Activated T-cell treated with anti-CD3 and anti-CD28 coated beads, Interleukin-2, amount 50 U/mL, for 48 hours (primary cell): ENCODE results near the gene RBM17.
"Not testable (repeated sequence)": the region's sequence is repeated elsewhere in the genome, so short reads cannot be mapped to it uniquely, and the experiment has no call there.

ENCODE experiments used
- DNase-seq, 2 experiments: peaks; one replicate each; pipeline ENCODE4 v3.0.0-alpha.2; 2020

RBM17 gene

DNA sequence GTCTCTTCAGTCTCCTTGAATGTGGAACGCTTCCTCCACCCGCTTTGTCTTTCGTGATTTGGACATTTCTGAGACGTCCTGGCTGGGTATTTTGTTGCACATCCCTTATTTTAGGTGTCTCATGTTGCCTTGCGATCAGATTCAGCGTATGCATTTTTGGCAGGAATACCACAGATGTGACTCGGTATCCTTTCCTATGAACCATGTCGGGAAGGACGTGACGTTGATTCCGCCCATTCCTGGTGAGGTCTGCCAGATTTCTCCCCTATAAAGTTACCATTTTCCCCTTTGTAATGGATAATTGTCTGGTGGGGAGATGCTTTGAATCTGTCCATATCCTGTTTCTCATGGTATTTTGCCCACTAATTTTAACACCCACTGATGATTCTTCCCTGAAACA lies 49.6 kb downstream of the RBM17 start:
- DNase-seq, result no peak

DNA sequence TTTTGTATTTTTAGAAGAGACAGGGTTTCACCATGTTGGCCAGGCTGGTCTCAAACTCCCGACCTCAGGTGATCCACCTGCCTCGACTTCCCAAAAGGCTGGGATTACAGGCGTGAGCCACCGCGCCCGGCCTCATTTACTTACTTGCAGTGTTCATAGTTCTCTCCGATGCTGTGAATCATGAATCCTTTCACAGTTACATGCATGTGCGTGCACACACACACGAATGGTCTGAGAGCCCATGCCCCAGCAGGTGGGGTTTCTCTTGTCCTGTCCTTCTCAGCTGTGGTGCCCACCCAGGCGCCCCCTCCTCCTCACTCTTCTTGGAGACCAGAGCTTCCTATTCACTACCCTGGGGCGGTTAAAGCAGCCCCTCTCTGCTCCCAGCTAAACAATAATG lies 50.6 kb downstream of the RBM17 start:
- DNase-seq, result no peak

DNA sequence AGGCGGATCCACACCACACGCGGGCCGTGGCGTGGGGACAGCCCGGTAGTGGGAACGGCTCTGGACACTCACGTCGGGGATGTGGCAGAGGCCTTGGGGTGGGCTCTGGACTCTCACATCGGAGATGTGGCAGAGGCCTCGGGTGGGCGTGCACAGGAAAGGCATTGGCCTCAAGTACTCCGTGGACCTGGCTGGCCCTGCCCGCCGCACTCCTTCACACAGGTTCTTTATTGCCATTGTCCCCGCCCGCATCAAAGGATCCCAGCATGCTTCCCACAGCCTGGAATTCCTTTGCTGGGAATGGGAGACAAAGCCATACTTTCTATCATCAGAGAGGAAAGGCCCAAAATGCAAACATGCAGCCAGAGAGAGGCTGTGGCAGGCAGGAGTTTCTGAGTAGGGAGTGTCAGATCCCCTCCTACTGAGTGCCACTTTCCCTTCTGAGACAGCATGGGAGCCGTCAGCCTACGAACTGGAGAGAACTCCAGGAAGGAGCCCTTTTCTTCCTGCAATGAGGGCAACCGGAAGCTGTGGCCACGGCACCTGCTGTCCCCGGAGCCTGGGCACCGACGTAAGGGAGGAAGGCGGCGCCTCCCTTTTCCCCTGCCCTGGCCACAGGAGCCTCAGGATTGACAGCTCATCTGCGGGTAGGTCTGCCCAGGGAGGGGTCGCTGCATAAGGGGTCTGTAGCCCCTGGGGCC lies 51.5 kb downstream of the RBM17 start:
- DNase-seq, result peak; percentile 64 to 68

DNA sequence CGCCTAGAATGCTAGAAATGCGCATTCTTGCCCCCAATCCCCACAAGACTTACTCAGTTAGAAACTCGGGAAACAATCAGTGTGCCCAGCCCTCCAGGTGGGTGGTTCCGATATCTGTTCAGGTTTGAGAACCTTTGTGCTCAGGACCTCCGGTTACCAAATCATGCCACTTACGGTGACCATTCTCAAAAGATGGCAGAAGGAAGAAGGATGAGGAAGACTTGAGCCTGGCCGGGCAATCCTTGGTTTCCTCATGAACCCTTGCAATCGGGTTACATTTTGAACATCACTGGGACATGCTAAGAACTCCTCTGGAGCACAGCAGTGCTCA lies 52.1 kb downstream of the RBM17 start:
- DNase-seq, result peak; percentile 68 to 69

DNA sequence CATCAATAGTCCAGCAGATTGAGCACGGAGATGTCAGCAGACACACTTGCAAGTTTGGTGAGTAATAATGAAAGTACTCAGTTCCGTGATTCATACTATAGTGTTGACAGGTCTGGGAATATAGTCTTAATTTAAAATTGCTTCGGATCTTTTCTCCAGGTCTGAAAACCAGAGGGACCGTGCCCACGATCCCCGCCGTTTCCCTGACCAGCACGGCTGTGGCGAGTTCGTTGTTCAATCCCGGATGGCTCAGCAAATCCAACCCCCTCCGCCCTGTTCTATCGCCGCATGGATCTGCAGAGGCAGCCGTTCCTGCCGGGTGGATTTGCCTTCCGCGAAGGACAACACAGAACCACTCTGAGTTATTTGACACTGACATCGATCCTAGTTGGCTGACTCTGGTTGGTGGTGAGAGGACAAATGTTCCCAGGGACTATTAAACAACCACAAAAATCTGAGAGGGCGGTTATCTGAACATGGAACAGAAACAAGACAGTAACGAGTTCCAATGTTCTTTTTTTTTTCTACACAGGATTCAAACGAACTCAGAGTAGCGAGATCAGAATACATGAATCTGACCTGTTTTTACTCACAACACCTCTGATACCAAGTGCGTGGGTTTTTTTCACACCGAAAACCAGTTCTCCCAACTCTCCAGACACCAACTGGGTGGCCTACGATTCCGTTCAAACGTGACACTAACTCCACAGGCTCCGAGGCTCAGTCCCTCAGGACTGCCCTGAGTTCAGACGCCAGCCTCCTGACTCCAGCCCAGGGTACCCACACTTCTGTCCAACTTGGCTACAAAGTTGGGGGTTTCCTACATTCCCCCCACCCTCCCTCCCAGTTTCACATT lies 52.7 kb downstream of the RBM17 start:
- peak; percentile 82 to 83 for DNase-seq

DNA sequence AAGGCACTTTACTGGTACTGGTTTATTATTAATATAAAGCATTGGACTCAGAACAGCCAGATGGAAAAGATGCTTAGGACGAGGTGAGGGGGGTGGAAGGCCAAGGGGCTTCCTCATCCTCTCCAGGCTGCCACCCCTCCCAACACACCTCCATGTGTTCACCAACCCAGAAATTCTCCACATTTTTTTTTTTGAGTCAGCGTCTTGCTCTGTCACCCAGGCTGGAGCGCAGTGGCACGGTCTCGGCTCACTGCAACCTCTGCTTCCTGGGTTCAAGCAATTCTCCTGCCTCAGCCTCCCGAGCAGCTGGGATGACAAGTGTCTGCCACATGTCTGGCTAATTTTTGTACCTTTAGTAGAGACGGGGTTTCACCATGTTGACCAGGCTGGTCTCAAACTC lies 53.4 kb downstream of the RBM17 start:
- DNase-seq, result not testable (repeated sequence)

DNA sequence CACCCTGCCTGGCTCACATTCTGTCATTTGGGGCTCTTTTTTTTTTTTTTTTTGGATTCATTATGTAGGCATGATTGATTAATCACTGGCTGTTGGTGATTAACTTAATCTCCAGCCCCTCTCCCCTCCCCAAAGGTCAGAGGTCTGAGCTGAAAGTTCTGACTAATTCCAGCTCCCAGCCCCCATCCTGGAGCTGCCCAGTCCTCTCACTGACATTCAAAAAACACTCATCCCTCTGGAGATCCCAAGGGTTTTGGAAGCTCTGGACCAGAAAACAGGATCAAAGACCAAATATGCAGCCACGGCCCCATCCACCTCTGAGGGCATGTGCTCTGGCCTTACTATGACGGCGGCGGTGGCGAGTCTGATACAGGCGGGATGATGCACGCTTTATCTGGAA lies 53.8 kb downstream of the RBM17 start:
- DNase-seq, result no peak

DNA sequence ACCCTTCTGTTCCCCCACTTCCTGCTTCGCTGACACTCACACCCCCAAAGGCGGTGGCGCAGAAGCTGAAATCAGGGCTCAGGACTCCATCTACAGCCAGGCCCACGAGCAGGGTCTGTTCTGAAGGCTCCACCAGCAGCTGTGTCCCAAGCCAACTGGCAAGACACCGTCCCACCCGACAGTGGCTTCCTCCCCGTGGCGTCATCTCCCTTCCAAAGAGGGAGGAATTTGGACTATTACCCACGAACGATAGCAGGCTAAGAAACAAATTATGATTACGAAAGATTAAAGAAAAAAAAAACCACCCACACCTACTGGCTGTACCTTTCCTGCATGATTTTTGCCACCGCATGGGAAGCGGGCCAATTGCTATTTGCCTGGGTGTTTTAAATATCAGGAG lies 54.3 kb downstream of the RBM17 start:
- no peak for DNase-seq

DNA sequence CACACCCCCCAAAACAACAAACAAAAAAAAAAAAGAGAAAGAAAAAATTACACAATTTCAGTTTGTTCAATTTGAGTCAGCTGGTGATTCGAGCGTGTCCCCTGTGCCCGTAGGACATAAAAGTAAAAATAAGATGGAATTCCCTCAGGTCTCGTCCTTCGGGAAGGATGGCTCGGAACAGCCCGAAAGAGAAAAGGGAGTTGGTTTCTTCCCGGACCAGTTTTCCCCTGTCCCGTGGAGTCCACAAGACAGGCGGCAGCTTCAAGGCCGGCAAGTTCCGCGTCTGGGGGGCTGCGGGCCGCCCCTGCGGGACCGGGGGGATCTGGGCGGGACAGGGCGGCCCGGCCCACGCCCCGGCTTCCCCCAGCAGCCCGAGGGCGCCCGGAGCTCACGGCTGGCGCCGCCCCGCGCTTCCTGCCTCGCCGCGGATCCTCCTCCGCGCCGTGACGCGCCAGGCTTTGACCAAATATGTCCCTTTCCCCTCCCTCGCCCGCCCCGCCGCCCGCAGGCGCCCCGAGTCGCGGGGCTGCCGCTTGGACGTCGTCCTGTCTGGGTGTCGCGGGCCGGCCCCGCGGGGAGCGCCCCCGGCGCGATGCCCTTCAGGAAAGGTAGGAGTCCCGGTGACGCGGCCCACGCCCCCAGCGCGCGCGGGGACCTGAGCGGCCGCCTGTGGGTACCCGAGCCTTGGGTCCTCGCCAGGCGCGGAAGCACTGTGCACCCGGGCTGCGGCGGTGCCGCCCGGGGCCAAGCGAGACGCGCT lies 55.8 kb downstream of the RBM17 start:
- peak; percentile 93 for DNase-seq

DNA sequence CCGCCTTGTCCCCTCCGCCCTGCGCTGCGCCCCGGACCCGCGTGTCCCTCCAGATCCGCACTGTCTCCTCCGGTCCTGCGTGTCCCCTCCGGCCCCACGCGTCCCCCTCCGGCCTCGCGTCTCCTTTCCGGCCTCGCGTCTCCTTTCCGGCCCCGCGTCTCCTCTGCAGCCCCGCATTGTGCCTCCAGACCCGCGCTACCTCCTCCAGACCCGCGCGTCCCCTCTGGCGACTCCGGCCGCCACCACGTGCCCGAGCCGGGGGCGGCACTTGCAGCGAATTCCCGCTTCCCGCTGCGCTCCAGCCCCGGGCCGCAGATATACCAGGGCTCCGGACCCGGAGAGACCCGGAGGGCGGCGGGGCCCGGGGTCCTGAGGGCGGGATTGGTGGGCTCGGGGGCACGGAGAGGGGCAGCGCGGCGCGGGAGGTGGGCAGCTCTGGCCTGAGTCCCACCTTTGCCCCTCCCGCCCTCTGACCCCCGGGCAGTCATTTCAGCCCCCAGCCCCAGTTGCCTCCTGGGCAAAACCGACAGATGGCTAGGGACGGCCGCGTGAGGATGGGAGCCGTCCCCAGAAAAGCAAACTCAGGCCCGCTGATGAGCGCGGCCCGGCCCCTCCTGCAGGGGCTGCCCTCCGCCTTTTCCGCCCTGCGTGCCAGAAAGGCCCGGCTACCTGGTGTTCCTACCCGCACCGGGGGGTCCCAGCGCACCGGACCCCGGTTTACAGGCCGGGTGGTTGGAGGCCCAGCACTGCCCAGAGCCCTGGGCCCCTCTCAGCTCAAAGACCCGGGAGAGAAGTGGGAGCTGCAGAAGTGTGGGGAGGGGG lies 56.5 kb downstream of the RBM17 start:
- peak in 1 of 2 experiments; percentile 43 for DNase-seq

DNA sequence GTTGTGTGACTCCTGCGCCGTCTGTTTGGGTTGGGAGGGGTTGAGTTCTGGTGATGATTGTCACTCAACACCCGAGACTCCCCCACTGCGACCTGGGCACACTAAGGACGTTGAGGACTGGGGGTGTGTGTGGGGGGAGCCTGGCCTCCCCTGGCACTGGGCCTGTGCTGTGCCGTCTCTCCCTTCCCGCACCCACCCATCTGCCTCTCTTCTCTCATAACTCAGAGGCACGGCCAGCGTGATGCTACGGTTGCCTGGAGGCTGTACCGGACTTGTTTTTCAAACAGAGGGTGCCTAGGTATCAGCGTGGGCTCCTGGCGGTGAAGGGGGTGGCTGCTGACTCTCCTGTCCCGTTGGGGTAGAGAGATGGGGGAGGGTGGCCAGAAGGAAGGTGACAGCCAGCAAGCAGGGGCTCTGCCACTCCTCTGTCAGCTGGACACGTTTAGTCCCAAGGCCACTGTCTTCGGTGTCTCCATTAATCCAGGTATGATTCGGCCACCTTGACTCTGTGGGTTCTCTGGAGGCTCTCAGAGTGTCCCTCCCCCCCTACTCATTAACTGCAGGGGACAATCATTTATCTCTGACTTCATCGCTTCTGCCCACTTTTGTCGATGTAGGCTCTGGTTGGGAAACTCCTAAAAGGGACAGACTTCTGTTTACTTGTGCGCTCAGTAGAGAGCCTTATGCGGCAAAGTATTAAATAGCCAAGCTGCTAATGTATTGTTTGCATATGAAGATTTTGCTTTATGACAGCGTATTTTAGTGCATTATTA lies 57.4 kb downstream of the RBM17 start:
- no peak for DNase-seq

DNA sequence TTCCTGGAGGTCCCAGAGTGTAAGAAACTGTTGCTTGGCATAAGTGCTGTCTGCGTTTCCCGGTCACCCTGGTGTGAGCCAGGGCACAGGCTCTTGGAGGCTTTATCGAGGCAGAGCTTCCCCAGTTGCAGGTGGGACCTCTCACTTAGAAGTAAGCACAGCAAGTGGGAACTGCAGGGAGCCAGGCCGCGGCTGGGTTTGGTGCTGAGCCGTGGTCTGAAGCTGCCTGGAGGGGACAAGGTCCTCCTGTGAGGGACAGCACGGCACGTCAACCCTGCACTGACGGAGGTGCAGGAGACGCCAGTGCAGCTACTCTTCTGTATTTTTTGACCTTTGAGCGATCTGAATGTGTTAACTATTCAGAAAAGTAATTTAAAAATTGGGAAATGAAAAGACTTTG lies 58.1 kb downstream of the RBM17 start:
- DNase-seq, result no peak

DNA sequence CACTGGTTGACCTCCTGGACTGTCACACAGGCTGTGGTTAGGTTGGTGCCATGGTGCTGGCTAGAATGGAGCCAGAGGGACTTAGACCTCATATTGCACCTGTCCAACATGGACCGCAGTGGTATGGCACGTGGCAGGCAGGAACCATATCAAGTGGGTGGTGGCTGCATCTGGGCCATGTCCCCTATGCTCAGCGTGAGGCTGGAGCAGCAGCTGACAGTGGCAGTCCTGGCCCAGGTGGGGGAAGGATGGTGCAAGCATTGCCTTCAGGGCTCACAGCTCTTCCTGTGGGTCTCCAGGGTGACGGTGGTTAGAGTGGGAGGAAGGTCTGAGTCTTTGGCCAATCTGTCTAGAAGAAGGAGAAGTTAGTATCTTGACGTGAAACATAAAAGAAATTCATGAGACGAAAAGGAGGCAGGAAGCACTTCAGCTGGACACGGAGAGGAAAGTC lies 59.4 kb downstream of the RBM17 start:
- no peak for DNase-seq

DNA sequence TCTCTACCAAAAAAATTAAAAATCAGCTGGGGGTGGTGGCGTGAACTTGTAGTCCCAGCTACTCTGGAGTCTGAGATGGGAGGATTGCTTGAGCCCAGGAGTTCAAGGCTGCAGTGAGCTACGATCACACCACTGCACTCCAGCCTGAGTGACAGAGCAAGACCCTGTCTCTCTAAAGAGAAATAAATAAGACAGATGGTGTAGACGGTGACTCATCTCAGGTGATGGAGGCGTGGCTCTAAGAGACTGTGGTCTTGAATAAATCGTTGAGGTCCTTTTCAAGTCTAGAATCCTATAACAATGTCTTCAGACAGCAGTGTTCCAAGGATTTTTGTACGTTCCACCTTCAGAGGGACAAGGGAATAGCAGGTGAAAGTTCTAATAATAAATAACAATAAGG lies 60.1 kb downstream of the RBM17 start:
- DNase-seq, result no peak

DNA sequence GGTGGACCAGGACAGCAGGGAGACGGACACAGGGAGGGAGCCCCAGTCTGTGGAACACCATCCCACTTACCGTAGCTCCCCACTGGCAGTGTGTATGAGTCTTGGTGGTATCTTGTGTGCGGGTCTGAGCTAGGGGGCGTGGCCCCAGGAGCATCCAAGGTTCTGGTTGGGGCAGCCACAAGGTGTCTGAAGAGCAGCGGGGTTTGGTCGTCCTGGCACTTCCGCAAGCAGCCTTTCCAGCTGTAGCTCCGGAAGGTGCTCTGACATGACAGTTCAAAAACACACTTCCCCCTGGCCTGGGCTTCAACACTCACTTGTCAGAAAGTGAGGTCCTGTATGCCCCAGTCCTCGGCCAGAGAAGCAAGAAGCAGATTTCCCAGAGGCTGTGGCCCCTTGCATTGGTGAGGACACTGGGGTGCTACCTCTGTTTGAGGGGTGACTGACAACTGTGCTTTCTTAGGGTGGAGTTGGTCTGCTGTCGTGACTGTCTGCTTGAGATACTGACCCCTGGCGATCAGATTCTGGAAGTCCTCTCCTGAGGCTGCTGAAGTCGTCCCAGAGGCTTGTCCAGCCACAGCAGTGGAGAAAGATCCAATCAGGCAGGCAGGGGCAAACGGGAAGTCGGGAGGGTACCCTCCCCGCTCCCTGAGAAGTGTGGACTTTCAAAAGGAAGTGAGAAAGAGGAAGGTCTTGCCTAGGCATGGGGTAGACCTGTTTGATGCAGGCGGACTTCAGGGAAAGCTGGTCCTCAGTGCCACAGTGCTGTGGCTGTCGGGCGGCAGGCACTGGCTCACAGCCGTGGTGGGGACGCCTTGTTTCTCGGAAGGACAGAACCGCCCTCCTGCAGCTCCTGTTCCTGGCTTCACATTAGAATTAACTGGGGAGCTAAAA lies 62.5 kb downstream of the RBM17 start:
- peak; percentile 62 to 65 for DNase-seq

DNA sequence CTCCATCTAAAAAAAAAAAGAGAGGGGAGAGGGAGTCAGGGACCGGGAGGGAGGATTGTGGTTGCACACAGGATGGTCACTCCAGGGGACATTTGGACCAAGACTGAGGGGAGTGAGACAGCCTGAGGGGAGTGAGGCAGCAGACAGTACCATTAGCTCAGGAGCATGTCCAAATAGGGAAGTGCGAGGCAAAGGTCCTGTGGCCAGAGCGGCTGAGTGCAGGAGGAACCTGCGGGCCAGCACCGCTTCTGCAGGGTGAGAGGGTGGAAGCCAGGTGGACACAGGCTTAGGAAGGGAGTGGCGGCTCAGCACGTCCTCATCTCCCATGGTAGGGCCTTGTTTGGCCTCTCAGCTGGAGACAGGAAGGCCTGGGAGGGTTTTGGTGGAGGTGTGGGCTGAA lies 65.0 kb downstream of the RBM17 start:
- DNase-seq, result no peak

DNA sequence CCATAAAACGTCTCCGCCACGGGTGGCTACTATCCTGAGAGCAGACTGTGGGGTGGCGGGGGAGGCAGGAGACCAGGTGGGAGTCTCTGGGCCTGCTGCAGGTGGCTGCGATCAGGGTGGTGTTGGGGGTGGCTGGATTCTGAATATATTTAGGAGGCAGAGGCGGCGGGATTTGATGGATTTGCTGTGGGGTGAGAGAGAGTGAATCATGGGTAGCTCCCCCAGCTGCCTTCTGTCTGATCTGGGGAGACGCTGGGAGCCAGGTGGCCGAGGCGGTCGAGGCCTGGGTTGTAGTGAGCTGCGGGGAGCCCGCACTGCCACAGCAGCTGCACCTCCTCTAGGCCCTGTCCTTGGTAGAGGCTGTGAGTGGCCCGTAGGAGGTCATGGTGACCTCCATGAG lies 65.7 kb downstream of the RBM17 start:
- DNase-seq, result no peak

DNA sequence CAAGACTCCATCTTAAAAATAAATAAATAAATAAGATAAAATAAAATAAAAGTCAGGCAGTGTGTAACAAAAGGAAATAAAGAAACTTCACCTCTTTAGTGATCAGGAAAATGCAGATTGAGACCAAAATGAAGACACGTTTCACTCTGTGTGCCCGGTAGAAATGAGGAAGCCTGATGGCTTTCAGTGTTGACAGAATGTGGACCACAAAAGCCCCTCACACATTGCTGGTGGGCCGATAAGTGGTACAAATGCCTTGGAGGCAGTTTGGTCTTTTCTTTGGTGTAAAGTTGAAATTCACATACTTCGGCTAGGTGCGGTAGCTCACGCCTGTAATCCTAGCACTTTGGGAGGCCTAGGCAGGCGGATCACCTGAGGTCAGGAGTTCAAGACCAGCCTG lies 69.4 kb downstream of the RBM17 start:
- no peak for DNase-seq

DNA sequence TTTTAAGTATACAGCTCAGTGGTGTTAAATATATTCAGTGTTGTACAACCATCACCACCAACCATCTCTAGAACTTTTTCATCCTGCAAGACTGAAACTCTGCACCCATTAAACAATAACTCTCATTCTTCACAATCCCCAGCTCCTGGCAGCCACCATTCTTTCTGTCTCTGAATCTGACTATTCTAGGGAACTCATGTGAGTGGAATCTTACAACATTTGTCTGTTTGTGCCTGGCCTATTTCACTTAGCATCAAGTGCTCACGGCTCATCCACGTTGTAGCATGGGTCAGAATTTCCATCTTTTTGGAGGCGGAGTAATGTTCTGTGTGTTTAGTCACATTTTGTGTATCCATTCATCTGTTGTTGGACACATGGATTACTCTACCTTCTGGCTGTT lies 73.1 kb downstream of the RBM17 start:
- no peak for DNase-seq

DNA sequence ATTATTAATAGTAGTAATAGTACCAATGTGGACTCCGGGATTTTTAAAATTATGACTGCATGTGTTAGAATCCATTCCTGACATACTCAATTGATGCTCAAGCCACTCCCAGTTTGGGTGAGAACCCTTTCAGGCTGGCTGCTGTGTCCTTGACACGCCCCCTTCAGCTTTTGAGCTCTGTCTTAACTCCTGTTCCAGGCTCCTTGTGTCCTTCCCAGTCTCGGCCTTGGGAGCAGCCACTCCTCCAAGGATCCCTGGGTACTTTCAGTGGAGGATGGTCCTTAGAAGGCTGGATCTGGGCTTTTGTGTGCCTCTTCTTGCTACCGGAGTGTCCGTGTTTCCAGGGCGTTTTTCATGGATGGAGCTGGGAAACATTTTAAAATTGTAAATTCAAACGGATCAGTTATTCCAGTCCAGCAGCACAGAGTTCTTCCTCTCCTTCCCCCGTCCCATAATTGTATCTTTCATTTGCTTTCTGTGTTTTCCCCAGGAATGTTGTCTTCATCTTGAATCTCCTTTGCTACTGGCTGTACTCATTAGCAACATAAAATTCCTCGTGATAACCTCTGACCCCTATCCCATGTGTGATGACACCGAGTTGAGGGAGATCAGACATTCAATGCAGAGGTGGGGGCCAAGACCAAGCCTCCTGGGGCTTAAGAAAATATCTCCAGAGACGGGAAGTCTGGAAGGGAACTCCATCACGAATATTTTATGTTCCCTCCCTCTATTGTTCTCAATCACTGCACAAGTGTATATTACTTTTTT lies 73.9 kb downstream of the RBM17 start:
- DNase-seq, result no peak
